Adipocyte (in vitro differentiated cells): ENCODE measurements around the gene RBPJL.

Experiments
- DNase-seq: peaks from one replicate; pipeline ENCODE4 v3.0.0-alpha.2; 2015; ENCODE audit warnings: low read depth
- H3K27me3 ChIP-seq: replicated peaks from 2 replicates; pipeline ENCODE4 v1.7.0; 2013; ENCODE audit warnings: mild to moderate bottlenecking, low read length, moderate library complexity; ENCODE audit not compliant: control insufficient read depth, insufficient read depth
- H3K36me3 ChIP-seq: 2 replicates; pipeline ENCODE4 v1.7.0; 2013; ENCODE audit warnings: low read length, mild to moderate bottlenecking, moderate library complexity; ENCODE audit not compliant: control insufficient read depth, insufficient read depth, severe bottlenecking
- H3K4me1 ChIP-seq: 2 replicates; pipeline ENCODE4 v1.7.0; 2013; ENCODE audit warnings: mild to moderate bottlenecking, low read length, moderate library complexity; ENCODE audit not compliant: control insufficient read depth, insufficient read depth
- H3K4me3 ChIP-seq: 2 replicates; pipeline ENCODE4 v1.7.0; 2013; ENCODE audit warnings: mild to moderate bottlenecking, low read length, moderate library complexity
- H3K9ac ChIP-seq: 2 replicates; pipeline ENCODE4 v1.7.0; 2013; ENCODE audit warnings: mild to moderate bottlenecking, low read length, moderate library complexity
- H3K9me3 ChIP-seq: 2 replicates; pipeline ENCODE4 v1.7.0; 2013; ENCODE audit warnings: mild to moderate bottlenecking, low read length, moderate library complexity; ENCODE audit not compliant: control insufficient read depth

RBPJL gene

DNA sequence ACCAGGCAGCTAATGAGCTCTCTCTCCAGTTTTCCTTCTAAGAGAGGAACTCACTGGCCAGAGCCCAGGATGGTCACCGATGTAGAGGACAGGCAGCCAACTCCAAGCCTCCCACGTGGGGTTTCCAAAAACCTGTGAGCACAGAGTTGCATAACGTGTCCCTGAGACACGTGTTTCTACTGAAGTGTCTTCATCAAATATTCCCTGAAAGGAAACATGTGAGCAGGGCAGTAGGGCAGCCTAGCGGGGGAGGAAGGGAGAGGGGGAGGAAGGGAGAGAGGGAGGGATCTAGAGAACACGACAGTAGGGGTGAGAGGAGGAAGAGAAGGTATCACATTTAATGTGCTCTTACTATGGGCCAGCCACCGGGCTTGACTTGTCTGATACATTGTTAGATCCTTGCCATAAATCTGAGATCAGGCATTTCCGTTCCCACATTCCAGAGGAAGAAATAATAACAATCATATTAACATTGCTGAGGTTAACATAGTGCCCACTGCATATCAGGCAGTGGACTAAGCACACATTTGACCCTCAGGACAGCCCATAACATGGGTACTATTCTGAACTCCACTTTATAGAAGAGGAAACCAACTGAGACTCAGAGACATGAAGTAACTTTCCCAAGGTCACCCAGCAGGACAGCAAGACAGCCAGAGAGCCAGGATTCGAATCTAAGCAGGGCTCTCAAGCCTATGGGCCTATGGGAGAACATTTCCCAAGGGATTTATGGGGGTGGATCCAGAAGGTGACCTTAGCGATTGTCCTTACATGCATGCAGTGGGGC is 51.8 kb downstream of the RBPJL start:
- Histone ChIP-seq H3K9me3 (no peaks in the 10 kb centered on the region), H3K27me3 (no peaks in the 10 kb centered on the region), H3K9ac (peak overlapping the region; percentile 21), H3K4me1 (peaks cover 51% of the 10 kb centered on the region), H3K36me3 (no peaks in the 10 kb centered on the region), H3K4me3 (peak overlapping the region; percentile 58)
- DNase-seq, result peak; percentile 77

DNA sequence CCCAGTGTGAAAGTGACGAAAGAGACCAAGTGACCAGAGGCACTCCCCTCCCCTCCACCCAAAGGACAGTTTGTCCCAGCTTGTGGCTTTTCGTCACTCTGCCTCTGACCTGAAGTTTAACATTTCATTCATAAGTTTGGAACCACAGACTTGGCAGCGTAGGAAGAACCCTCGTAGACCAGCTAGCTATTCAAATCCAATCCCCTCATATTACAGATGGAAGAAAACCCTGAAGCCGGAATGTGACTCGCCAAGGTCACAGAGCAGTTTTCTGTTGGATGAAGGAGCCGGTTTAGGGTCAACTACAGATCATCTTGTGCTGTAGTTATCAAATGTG is 52.4 kb downstream of the RBPJL start:
- Histone ChIP-seq H3K9me3 (no peaks in the 10 kb centered on the region), H3K9ac (peak overlapping the region; percentile 21), H3K4me3 (peak overlapping the region; percentile 58), H3K36me3 (no peaks in the 10 kb centered on the region), H3K27me3 (no peaks in the 10 kb centered on the region), H3K4me1 (peaks cover 56% of the 10 kb centered on the region)
- DNase-seq, result peak; percentile 44

DNA sequence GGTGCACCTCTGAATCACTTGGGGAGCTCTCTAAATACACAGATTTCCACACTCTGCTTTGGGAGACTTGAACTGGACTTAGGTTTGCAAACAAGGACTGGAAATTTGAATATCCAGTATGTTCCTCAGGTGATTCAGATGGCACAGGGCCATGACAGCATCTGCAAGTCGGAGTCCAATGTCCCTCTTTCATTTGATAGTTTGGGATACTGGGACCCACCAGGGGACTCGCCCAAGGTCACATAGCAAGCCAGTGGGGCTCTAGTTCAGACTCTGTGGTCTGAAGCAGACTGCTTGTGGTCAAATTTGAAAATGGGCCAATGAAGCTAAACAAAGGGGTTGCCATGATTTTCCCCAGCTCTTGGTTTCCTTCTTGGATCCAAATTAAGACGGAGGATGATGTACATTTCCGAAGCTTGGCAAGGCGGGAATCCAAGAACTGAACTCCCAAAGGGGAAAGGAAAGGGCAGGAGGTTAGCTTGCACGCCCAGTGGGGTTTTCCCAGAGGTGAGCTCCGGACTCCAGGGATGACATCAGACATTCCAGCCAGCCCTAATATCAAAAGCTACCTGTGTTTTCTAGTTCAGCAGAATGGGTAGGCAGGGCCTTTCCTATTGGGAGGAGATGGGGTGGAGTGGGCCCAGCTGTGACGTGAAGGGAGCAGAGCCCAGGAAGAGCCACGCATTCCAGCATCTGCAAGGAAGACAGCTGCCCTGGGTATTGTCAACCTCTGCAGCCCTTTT is 52.9 kb downstream of the RBPJL start:
- Histone ChIP-seq H3K9ac (peak overlapping the region; percentile 9), H3K27me3 (no peaks in the 10 kb centered on the region), H3K4me1 (peaks cover 55% of the 10 kb centered on the region), H3K4me3 (peak overlapping the region; percentile 58), H3K9me3 (no peaks in the 10 kb centered on the region), H3K36me3 (no peaks in the 10 kb centered on the region)
- peak; percentile 25 for DNase-seq

DNA sequence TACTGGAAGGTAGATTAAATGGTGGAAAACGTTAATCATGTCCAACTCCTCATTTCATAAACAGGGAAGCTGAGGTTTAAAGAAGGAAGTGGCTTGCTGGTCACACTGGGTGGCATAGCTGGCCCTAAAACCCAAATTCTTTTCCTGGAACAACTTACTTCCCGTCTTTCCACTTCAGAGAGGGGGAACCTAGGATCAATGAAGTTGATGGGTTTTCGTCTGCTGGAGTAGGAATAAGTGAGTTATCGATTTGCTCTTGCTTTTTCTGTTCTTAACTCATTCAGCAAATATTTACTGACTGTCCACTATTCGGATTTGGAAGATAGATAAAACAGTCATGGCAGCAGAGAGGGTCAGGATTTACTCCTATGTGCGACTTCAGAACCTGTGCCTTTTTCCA is 55.2 kb downstream of the RBPJL start:
- H3K4me3 ChIP-seq, result no peak overlapping the region
- peaks cover 13% of the 10 kb centered on the region for H3K36me3 ChIP-seq
- no peak for DNase-seq

DNA sequence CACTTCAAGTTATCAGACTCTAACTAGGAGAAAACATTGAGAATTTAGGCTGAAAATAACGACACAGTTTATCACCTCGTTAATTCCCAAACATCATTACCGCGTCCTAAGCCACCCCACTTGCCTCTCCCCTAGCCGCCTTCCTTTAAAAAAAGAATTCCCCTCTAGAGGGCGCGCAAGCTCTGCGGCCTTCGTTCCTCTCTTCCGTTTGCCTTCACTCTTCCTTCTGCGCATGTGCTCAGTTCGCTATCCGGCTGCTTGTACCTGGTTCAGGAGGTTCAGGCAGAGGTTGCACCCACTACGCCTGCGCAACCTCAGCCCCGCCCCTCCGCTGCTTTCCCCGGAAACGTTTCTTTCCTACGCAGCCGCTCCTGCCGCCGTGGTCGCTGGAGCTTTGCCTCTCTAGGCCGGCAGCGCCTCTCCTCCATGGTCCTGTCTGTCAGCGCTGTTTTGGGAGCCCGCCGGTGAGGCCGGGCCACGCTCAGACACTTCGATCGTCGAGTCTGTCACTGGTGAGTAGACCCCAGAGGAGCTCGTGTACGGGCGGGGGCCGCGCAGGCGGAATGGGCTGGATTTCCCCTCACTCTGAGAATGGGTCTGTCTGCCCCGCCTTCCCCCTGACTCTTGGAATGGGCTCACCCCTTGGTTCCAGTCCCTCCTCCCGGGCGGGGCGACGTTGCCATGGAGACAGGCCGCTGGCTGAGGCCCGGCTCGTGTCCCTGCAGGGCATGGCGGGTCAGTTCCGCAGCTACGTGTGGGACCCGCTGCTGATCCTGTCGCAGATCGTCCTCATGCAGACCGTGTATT is 56.4 kb downstream of the RBPJL start, which contains the start of gene SYS1:
TSS of gene SYS1 (plus strand) at position 353 of the 807 bp plus-strand sequence. CDS start at position 729, 376 bp downstream.
- Histone ChIP-seq H3K4me1 (peaks cover 39% of the 10 kb centered on the region), H3K4me3 (peak within 1 kb of the TSS; percentile 94), H3K36me3 (peaks cover 25% of the 10 kb centered on the region), H3K27me3 (no peaks in the 10 kb centered on the region), H3K9ac (peak within 1 kb of the TSS; percentile 99), H3K9me3 (no peaks in the 10 kb centered on the region)
- DNase-seq, result peak; percentile 99

More for the DNA sequence above, 55.2 kb downstream of the RBPJL start:
- Histone ChIP-seq H3K27me3 (no peaks in the 10 kb centered on the region), H3K9me3 (no peaks in the 10 kb centered on the region), H3K4me1 (peaks cover 42% of the 10 kb centered on the region), H3K9ac (no peak overlapping the region)

DNA sequence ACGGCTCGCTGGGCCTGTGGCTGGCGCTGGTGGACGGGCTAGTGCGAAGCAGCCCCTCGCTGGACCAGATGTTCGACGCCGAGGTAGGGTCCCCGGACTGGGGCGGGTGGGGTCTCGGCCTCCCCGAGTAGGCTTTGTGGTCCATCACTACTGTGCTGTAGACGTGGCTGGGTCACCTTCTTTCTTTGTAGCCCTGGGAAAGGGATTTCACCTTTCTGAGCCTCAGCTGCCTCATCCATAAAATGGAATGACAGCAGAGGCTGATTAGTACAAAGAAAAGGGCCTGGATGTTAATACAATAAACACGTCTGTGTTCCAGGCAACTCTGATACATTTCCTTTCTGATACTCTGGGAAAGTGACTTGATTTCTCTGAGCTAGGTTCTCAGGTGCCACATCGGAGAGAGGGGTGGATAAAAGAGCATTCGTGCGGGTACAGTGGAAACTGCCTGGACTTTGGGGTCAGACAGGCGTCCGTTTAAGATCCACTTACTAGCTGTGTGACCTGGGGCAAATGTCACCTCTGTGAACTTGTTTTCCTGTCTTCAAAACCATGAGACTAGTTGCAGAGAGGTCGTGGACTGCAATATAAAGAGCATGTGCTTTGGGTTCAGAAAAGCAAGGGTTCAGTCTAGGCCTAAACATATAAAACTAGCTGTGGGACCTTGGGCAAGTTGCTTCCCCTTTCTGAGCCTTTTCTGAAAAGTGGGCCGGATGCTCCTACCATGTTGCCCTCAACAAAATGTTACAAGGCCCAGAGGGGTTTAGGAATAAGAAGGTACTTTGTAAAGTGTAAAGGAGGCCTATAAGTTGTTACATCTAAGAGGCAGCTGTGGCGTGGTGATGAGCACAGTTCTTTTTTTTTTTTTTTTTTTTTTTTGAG is 57.2 kb downstream of the RBPJL start:
- no peaks in the 10 kb centered on the region for H3K27me3 ChIP-seq
- peaks cover 29% of the 10 kb centered on the region for H3K36me3 ChIP-seq
- H3K4me3 ChIP-seq, result peak overlapping the region; percentile 94
- no peaks in the 10 kb centered on the region for H3K9me3 ChIP-seq
- H3K4me1 ChIP-seq, result peaks cover 36% of the 10 kb centered on the region
- no peak for DNase-seq
- peak overlapping the region; percentile 99 for H3K9ac ChIP-seq

DNA sequence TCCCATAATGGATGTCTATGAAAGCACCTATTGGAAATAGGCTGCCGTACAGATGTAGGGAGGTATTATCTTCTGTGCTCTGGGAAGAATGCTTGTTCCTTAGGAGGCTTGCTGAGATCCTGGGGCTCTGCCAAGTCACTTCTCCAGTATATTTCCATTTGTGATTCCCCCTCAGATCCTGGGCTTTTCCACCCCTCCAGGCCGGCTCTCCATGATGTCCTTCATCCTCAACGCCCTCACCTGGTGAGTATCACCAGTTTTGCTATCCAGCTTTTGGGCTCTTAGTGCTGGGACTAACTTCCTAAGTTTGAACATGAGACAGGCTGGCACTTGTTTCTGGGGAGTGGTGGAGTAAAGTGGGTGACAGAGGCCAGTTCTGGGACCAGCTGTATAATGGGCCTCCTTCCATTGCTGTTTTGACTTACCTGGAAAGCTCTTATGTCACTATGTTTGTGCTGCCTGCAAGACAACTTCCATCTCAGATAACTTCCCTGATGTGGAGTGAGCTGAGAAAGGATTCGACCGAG is 58.9 kb downstream of the RBPJL start:
- Histone ChIP-seq H3K9ac (no peak overlapping the region), H3K36me3 (peaks cover 29% of the 10 kb centered on the region), H3K4me3 (no peak overlapping the region), H3K27me3 (no peaks in the 10 kb centered on the region), H3K4me1 (peaks cover 21% of the 10 kb centered on the region), H3K9me3 (no peaks in the 10 kb centered on the region)
- DNase-seq, result no peak

DNA sequence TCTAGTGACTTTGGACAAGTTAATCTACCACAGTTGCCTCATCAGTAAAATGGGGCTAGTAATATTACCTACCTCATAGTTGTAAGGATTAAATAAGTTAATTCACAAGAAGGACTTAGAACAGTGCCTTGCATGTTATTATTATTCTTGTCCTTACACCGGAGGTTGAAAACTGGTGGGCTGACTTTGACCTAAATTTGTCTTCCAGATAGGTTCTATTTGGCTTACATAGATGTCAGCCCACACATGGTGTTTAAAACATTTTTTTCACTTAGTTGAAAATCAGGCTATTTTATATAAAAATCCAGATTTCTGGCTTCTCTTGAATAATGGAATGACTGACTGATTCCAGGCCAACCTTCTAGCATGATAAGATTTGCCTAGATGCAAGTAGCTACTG is 59.6 kb downstream of the RBPJL start:
- Histone ChIP-seq H3K27me3 (no peaks in the 10 kb centered on the region), H3K36me3 (peaks cover 29% of the 10 kb centered on the region), H3K9ac (no peak overlapping the region), H3K4me3 (no peak overlapping the region), H3K9me3 (no peaks in the 10 kb centered on the region), H3K4me1 (peaks cover 17% of the 10 kb centered on the region)
- DNase-seq, result no peak

DNA sequence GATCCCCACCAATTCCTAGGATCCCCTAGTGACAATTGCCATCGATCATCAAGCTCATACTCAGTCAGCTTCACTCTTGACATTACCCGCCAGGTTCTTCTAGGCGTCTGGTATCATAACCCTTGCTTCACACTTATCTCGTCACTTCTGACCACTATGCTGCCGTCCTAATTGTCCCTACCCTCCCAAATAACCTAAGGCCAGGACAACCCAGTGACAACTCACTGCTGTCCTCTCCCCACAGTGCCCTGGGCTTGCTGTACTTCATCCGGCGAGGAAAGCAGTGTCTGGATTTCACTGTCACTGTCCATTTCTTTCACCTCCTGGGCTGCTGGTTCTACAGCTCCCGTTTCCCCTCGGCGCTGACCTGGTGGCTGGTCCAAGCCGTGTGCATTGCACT is 60.0 kb downstream of the RBPJL start:
- H3K9me3 ChIP-seq, result no peaks in the 10 kb centered on the region
- H3K4me3 ChIP-seq, result no peak overlapping the region
- DNase-seq, result no peak
- no peaks in the 10 kb centered on the region for H3K27me3 ChIP-seq
- peaks cover 17% of the 10 kb centered on the region for H3K4me1 ChIP-seq
- peaks cover 29% of the 10 kb centered on the region for H3K36me3 ChIP-seq
- no peak overlapping the region for H3K9ac ChIP-seq

DNA sequence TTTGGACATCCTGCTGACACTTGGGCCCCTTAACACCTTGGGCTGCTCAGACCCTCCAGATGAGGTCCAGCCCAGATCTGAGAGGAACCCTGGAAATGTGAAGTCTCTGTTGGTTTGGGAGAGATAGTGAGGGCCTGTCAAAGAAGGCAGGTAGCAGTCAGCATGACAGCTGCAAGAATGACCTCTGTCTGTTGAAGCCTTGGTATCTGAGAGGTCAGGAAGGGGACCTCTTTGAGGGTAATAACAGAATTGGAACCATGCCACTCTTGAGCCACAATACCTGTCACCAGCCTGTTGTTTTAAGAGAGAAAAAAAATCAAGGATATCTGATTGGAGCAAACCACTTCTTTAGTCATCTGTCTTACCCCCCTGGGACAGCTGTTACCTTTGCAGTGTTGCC is 60.5 kb downstream of the RBPJL start:
- DNase-seq, result no peak
- Histone ChIP-seq H3K9ac (no peak overlapping the region), H3K4me3 (no peak overlapping the region), H3K27me3 (no peaks in the 10 kb centered on the region), H3K36me3 (peaks cover 29% of the 10 kb centered on the region), H3K4me1 (peaks cover 17% of the 10 kb centered on the region), H3K9me3 (no peaks in the 10 kb centered on the region)
